NT2/D1 (cell line): ENCODE data around the gene DPY19L3.
"Not testable (repeated sequence)": the region's sequence is repeated elsewhere in the genome, so short reads cannot be mapped to it uniquely, and the experiment has no call there.

Source experiments
- DNase-seq: peaks from one replicate; pipeline ENCODE4 v3.0.0-alpha.2; 2011; ENCODE audit warnings: low read depth, low spot score
- H3K27me3 ChIP-seq: 2 replicates; pipeline ENCODE4 v1.6.0; 2011; ENCODE audit warnings: mild to moderate bottlenecking; ENCODE audit not compliant: insufficient read length, insufficient read depth
- H3K36me3 ChIP-seq: 2 replicates; pipeline ENCODE4 v1.6.1; 2011; ENCODE audit warnings: mild to moderate bottlenecking, low read length, mixed read lengths; ENCODE audit not compliant: insufficient read depth, insufficient read length
- H3K4me1 ChIP-seq: 2 replicates; pipeline ENCODE4 v1.5.1; 2011; ENCODE audit not compliant: insufficient read depth, insufficient read length
- H3K4me3 ChIP-seq: 2 replicates; pipeline ENCODE4 v1.5.1; 2011; ENCODE audit warnings: low read depth; ENCODE audit not compliant: insufficient read length
- H3K9ac ChIP-seq: 2 replicates; pipeline ENCODE4 v1.6.0; 2011; ENCODE audit warnings: low read depth; ENCODE audit not compliant: insufficient read length
- H3K9me3 ChIP-seq: 2 replicates; pipeline ENCODE4 v1.5.1; 2011; ENCODE audit warnings: mild to moderate bottlenecking, low read length; ENCODE audit not compliant: insufficient read depth
- SUZ12 ChIP-seq: IDR thresholded peaks from 2 replicates; pipeline ENCODE4 v1.6.1; 2011; ENCODE audit not compliant: insufficient read length, insufficient read depth; ENCODE audit errors: extremely low read depth
- YY1 ChIP-seq: IDR thresholded peaks from 2 replicates; pipeline ENCODE4 v1.6.1; 2011; ENCODE audit not compliant: insufficient read length, insufficient read depth
- ZNF274 ChIP-seq: IDR thresholded peaks from 2 replicates; pipeline ENCODE4 v1.6.1; 2011; ENCODE audit warnings: mild to moderate bottlenecking, low read depth, low read length

Gene DPY19L3

GRCh38 chr19:32415669-32416068 lies 10.1 kb downstream of the DPY19L3 start:
- DNase-seq: no peak
- Histone ChIP-seq H3K9ac (no peak overlapping the region), H3K9me3 (no peaks in the 10 kb centered on the region), H3K27me3 (no peaks in the 10 kb centered on the region), H3K36me3 (peaks cover 45% of the 10 kb centered on the region), H3K4me3 (no peak overlapping the region), H3K4me1 (no peaks in the 10 kb centered on the region)
- TF ChIP-seq ZNF274 (no peak), SUZ12 (no peak), YY1 (no peak)

- peak; percentile 22 for DNase-seq
- no peaks in the 10 kb centered on the region for H3K4me1 ChIP-seq
- TF ChIP-seq ZNF274 (no peak), YY1 (no peak), SUZ12 (no peak)
- no peaks in the 10 kb centered on the region for H3K9me3 ChIP-seq
- no peak overlapping the region for H3K9ac ChIP-seq
- no peak overlapping the region for H3K4me3 ChIP-seq
- H3K27me3 ChIP-seq: no peaks in the 10 kb centered on the region
- peaks cover 44% of the 10 kb centered on the region for H3K36me3 ChIP-seq
Measured at GRCh38 chr19:32416749-32417456, 11.3 kb downstream of the DPY19L3 start.

GRCh38 chr19:32418155-32418554 lies 12.6 kb downstream of the DPY19L3 start:
- TF ChIP-seq ZNF274 (no peak), YY1 (no peak), SUZ12 (no peak)
- Histone ChIP-seq H3K4me3 (no peak overlapping the region), H3K36me3 (peaks cover 36% of the 10 kb centered on the region)

GRCh38 chr19:32421589-32422361 lies 16.2 kb downstream of the DPY19L3 start:
- no peak for DNase-seq
- Histone ChIP-seq H3K4me1 (no peaks in the 10 kb centered on the region), H3K36me3 (peaks cover 17% of the 10 kb centered on the region), H3K9me3 (no peaks in the 10 kb centered on the region), H3K27me3 (no peaks in the 10 kb centered on the region), H3K4me3 (no peak overlapping the region), H3K9ac (no peak overlapping the region)
- TF ChIP-seq ZNF274 (no peak), YY1 (no peak), SUZ12 (no peak)

More at GRCh38 chr19:32418155-32418554, 12.6 kb downstream of the DPY19L3 start:
- no peaks in the 10 kb centered on the region for H3K27me3 ChIP-seq
- no peak overlapping the region for H3K9ac ChIP-seq
- no peaks in the 10 kb centered on the region for H3K4me1 ChIP-seq
- no peaks in the 10 kb centered on the region for H3K9me3 ChIP-seq
- no peak for DNase-seq

- Histone ChIP-seq H3K27me3 (no peaks in the 10 kb centered on the region), H3K9me3 (no peaks in the 10 kb centered on the region), H3K4me3 (no peak overlapping the region), H3K4me1 (no peaks in the 10 kb centered on the region), H3K9ac (no peak overlapping the region), H3K36me3 (peaks cover 16% of the 10 kb centered on the region)
- DNase-seq: no peak
- no peak for TF ChIP-seq ZNF274
- no peak for TF ChIP-seq YY1
- no peak for TF ChIP-seq SUZ12
Measured at GRCh38 chr19:32422435-32422834, 16.9 kb downstream of the DPY19L3 start.

GRCh38 chr19:32423944-32424343 lies 18.4 kb downstream of the DPY19L3 start:
- DNase-seq: not testable (repeated sequence)

GRCh38 chr19:32427536-32427935 lies 22.0 kb downstream of the DPY19L3 start:
- no peak overlapping the region for H3K4me3 ChIP-seq
- H3K4me1 ChIP-seq: no peaks in the 10 kb centered on the region
- H3K27me3 ChIP-seq: no peaks in the 10 kb centered on the region
- peaks cover 3% of the 10 kb centered on the region for H3K36me3 ChIP-seq
- no peaks in the 10 kb centered on the region for H3K9me3 ChIP-seq
- TF ChIP-seq YY1 (no peak), ZNF274 (no peak), SUZ12 (no peak)
- H3K9ac ChIP-seq: no peak overlapping the region
- DNase-seq: no peak

More at GRCh38 chr19:32423944-32424343, 18.4 kb downstream of the DPY19L3 start:
- H3K27me3 ChIP-seq, H3K9me3 ChIP-seq, H3K4me3 ChIP-seq, H3K9ac ChIP-seq, H3K4me1 ChIP-seq: not testable (repeated sequence)
- peaks cover 16% of the 10 kb centered on the region for H3K36me3 ChIP-seq
